ENCODE data around the gene RNF115.

The RNF115 gene

GRCh38 chr1:145706086-145706664, 117.7 kb downstream of the RNF115 start:
- TF ChIP-seq, protein P1, sequence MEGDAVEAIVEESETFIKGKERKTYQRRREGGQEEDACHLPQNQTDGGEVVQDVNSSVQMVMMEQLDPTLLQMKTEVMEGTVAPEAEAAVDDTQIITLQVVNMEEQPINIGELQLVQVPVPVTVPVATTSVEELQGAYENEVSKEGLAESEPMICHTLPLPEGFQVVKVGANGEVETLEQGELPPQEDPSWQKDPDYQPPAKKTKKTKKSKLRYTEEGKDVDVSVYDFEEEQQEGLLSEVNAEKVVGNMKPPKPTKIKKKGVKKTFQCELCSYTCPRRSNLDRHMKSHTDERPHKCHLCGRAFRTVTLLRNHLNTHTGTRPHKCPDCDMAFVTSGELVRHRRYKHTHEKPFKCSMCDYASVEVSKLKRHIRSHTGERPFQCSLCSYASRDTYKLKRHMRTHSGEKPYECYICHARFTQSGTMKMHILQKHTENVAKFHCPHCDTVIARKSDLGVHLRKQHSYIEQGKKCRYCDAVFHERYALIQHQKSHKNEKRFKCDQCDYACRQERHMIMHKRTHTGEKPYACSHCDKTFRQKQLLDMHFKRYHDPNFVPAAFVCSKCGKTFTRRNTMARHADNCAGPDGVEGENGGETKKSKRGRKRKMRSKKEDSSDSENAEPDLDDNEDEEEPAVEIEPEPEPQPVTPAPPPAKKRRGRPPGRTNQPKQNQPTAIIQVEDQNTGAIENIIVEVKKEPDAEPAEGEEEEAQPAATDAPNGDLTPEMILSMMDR (IDR thresholded peaks at IDR 0.05; ENCODE audit: extremely low read depth, insufficient read depth, missing control alignments) = no peak
- DNase-seq (ENCODE audit: low spot score) = no peak
- in situ Hi-C loops (cut with MboI; ENCODE audit: low pct_unique_long_range_greater_than_20kb, low sequenced_read_pairs, unreplicated experiment) = no loop called here

GRCh38 chr1:145705622-145706021, 118.3 kb downstream of the RNF115 start:
- in situ Hi-C loops (cut with MboI; ENCODE audit: low pct_unique_long_range_greater_than_20kb, low sequenced_read_pairs, unreplicated experiment) = no loop called here
- TF ChIP-seq, protein P1 (IDR thresholded peaks at IDR 0.05; ENCODE audit: extremely low read depth, insufficient read depth, missing control alignments) = no peak
- no peak for DNase-seq (ENCODE audit: low spot score)

DNA sequence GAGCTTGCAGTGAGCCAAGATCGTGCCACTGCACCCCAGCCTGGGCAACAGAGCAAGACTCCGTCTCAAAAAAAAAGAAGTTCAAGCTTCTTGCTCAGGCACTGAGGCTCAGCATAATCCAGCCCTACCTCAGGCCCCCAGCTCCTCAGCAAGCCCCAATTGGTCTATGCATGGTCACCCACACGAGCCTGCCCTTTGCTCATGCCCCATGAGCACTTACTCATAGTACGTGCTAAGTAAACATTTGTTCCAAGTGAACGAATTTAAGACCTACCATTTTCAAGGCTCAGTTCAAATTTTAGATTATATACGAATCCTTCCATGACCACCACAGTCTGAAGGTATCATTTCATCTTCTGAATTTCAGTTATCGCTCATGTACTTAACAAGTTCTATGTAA, 121.1 kb downstream of the RNF115 start:
- DNase-seq (ENCODE audit: low spot score) = no peak
- TF ChIP-seq, protein P1 (IDR thresholded peaks at IDR 0.05; ENCODE audit: extremely low read depth, insufficient read depth, missing control alignments) = no peak
- in situ Hi-C loops (cut with MboI; ENCODE audit: low pct_unique_long_range_greater_than_20kb, low sequenced_read_pairs, unreplicated experiment) = no loop called here

- DNase-seq (ENCODE audit: low spot score) = no peak
- in situ Hi-C loops (cut with MboI; ENCODE audit: low pct_unique_long_range_greater_than_20kb, low sequenced_read_pairs, unreplicated experiment) = no loop called here
- TF ChIP-seq, protein P1 (IDR thresholded peaks at IDR 0.05; ENCODE audit: extremely low read depth, insufficient read depth, missing control alignments) = no peak
Measured at GRCh38 chr1:145702052-145702451, 121.8 kb downstream of the RNF115 start.

GRCh38 chr1:145701306-145701862, 122.5 kb downstream of the RNF115 start:
- in situ Hi-C loops (cut with MboI; ENCODE audit: low pct_unique_long_range_greater_than_20kb, low sequenced_read_pairs, unreplicated experiment) = no loop called here
- TF ChIP-seq, protein P1 (IDR thresholded peaks at IDR 0.05; ENCODE audit: extremely low read depth, insufficient read depth, missing control alignments) = no peak
- DNase-seq (ENCODE audit: low spot score) = no peak

DNA sequence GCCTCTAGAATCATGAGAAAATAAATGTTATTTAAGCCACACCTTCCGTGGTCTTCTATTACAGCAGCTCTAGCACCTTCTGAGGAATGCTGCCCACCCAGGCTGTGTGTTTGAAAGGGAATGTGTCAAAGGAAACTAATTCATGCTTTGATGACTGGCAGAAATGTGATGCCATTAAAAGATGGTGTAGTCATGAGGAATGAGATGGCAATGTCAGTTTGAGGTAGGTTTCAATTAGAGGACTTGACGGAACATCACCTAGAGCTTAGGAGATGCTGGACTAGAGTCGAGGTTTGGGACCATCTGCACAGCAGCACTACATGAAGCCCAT, 127.3 kb downstream of the RNF115 start:
- TF ChIP-seq, protein P1 (IDR thresholded peaks at IDR 0.05; ENCODE audit: extremely low read depth, insufficient read depth, missing control alignments) = no peak
- DNase-seq (ENCODE audit: low spot score) = no peak
- in situ Hi-C loops (cut with MboI; ENCODE audit: low pct_unique_long_range_greater_than_20kb, low sequenced_read_pairs, unreplicated experiment) = no loop called here
